22Rv1 (cell line): ENCODE results near the gene PLCB4.

Experiments used
- ZFX ChIP-seq: fragments of 450-650 bp; IDR thresholded peaks from 2 replicates; pipeline ENCODE4 v1.6.1; 2017; ENCODE audit warnings: antibody characterized with exemption, borderline replicate concordance
- TF ChIP-seq, protein P1 (sequence below): fragments of 450-650 bp; IDR thresholded peaks from 2 replicates; pipeline ENCODE4 v1.5.1; 2017; ENCODE audit warnings: mild to moderate bottlenecking

DNA sequence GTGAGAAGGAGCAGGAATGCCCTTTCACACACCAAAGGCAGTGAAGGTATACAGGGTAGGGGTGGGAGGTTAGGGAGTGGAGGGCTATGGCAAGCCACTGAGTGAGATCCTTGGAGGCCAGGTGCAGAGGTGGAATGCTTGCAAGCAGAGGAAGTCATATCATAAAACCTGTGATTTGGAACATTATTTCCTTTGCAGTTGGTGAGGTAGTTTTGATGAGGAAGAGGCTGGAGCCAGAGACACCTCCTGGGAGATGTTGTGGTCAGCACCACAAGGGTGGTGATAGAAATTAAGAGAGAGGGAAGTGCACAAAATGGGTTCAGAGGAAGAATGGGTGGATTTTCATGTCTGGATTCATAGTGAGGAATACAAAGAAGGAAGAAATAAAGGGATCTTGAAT lies 73.0 kb downstream of the PLCB4 start:
- TF ChIP-seq, protein P1, sequence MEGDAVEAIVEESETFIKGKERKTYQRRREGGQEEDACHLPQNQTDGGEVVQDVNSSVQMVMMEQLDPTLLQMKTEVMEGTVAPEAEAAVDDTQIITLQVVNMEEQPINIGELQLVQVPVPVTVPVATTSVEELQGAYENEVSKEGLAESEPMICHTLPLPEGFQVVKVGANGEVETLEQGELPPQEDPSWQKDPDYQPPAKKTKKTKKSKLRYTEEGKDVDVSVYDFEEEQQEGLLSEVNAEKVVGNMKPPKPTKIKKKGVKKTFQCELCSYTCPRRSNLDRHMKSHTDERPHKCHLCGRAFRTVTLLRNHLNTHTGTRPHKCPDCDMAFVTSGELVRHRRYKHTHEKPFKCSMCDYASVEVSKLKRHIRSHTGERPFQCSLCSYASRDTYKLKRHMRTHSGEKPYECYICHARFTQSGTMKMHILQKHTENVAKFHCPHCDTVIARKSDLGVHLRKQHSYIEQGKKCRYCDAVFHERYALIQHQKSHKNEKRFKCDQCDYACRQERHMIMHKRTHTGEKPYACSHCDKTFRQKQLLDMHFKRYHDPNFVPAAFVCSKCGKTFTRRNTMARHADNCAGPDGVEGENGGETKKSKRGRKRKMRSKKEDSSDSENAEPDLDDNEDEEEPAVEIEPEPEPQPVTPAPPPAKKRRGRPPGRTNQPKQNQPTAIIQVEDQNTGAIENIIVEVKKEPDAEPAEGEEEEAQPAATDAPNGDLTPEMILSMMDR = no peak
- TF ChIP-seq ZFX = no peak
